ENCODE results near the gene NQO2.

GRCh38 chr6:2990932-2991506 is 8.7 kb upstream of the NQO2 start:
- TF ChIP-seq CTCF (IDR thresholded peaks at IDR 0.05; ENCODE audit: poor library complexity, severe bottlenecking) (no peak), EP300 (conservative IDR thresholded peaks at IDR 0.05; ENCODE audit: poor library complexity, severe bottlenecking) (no peak), POLR2AphosphoS5 (IDR thresholded peaks at IDR 0.05) (no peak), EZH2 (IDR thresholded peaks at IDR 0.05; ENCODE audit: borderline replicate concordance, insufficient read depth, low read length, poor library complexity, severe bottlenecking) (no peak), RAD21 (conservative IDR thresholded peaks at IDR 0.05) (no peak), TAF1 (IDR thresholded peaks at IDR 0.05; ENCODE audit: low read depth) (no peak), MXI1 (conservative IDR thresholded peaks at IDR 0.05; ENCODE audit: poor library complexity, severe bottlenecking) (no peak), REST (IDR thresholded peaks at IDR 0.05; ENCODE audit: borderline replicate concordance) (no peak)

All from neural cell (in vitro differentiated cells).